BLaER1 treated with 17β-estradiol and CSF1 and Interleukin-3, amounts not matched to agents 10 nM and 100 nM (cell line): ENCODE results near the gene RELCH.

Experiments
- H3K27ac ChIP-seq, 11 experiments: shearing (Covaris generic); formaldehyde crosslinking; 2 replicates each; pipeline ENCODE4 v1.8.1; 2022
- H3K27me3 ChIP-seq, 11 experiments: shearing (Covaris generic); formaldehyde crosslinking; 2 replicates each; pipeline ENCODE4 v1.8.1; 2022
- H3K36me3 ChIP-seq, 11 experiments: shearing (Covaris generic); formaldehyde crosslinking; 2 replicates each; pipeline ENCODE4 v1.8.1; 2022
- H3K4me1 ChIP-seq, 10 experiments: shearing (Covaris generic); formaldehyde crosslinking; 2 replicates each; pipeline ENCODE4 v1.8.1; 2022
- H3K4me2 ChIP-seq, 11 experiments: shearing (Covaris generic); formaldehyde crosslinking; 2 replicates each; pipeline ENCODE4 v1.8.1; 2022
- H3K4me3 ChIP-seq, 10 experiments: shearing (Covaris generic); formaldehyde crosslinking; 2 replicates each; pipeline ENCODE4 v1.8.1; 2022
- H3K9ac ChIP-seq, 11 experiments: shearing (Covaris generic); formaldehyde crosslinking; 2 replicates each; pipeline ENCODE4 v1.8.1; 2022
- H3K9me3 ChIP-seq, 11 experiments: shearing (Covaris generic); formaldehyde crosslinking; replicated peaks in 1 of 11; 2 replicates each; pipeline ENCODE4 v1.8.1; 2022
- H4K20me1 ChIP-seq, 11 experiments: shearing (Covaris generic); formaldehyde crosslinking; 2 replicates each; pipeline ENCODE4 v1.8.1; 2022
- Cebpa-rat ChIP-seq, 11 experiments: shearing (Covaris generic); IDR thresholded peaks; 2 replicates each; pipeline ENCODE4 v1.8.1; 2022

RELCH gene

GRCh38 chr18:62331581-62332356 is 144.7 kb downstream of the RELCH start:
- Histone ChIP-seq H3K4me3 (peak overlapping the region in 2 of 10 experiments; percentile 21 to 25; a peak in 3 of 20 replicates), H3K4me1 (peaks cover 30 to 88% (median 39%) of the 10 kb centered on the region in 10 experiments), H3K27me3 (peaks cover 12 to 69% (median 19%) of the 10 kb centered on the region in 11 experiments), H3K9ac (peak overlapping the region in 3 of 11 experiments; percentile 6 to 59 (median 47); a peak in 5 of 22 replicates), H4K20me1 (peaks cover 0 to 12% (median 0%) of the 10 kb centered on the region in 11 experiments; a peak in 3 of 22 replicates), H3K4me2 (peak overlapping the region; percentile 38 to 93 (median 82)), H3K27ac (peak overlapping the region in 5 of 11 experiments; percentile 22 to 68 (median 48); a peak in 9 of 22 replicates), H3K9me3 (no peaks in the 10 kb centered on the region), H3K36me3 (no peaks in the 10 kb centered on the region)
- TF ChIP-seq Cebpa-rat (IDR thresholded peaks at IDR 0.05): no peak

GRCh38 chr18:62332431-62332830 is 145.4 kb downstream of the RELCH start:
- H3K27me3 ChIP-seq: peaks cover 5 to 62% (median 13%) of the 10 kb centered on the region in 11 experiments
- peak overlapping the region; percentile 38 to 93 (median 82); a peak in 20 of 22 replicates for H3K4me2 ChIP-seq
- TF ChIP-seq Cebpa-rat (IDR thresholded peaks at IDR 0.05): no peak
- peaks cover 0 to 12% (median 0%) of the 10 kb centered on the region in 11 experiments; a peak in 3 of 22 replicates for H4K20me1 ChIP-seq
- H3K4me1 ChIP-seq: peaks cover 30 to 86% (median 39%) of the 10 kb centered on the region in 10 experiments
- peak overlapping the region in 5 of 11 experiments; percentile 18 to 68 (median 48); a peak in 8 of 22 replicates for H3K27ac ChIP-seq
- 0 out of 20 replicates have a peak overlapping the region, but pooled peaks of 1 of the 10 experiments have one; percentile 6 for H3K4me3 ChIP-seq
- H3K36me3 ChIP-seq: no peaks in the 10 kb centered on the region
- peak overlapping the region in 1 of 11 experiments; percentile 59; a peak in 2 of 22 replicates for H3K9ac ChIP-seq
- no peaks in the 10 kb centered on the region for H3K9me3 ChIP-seq

- Histone ChIP-seq H3K4me1 (peaks cover 30 to 82% (median 39%) of the 10 kb centered on the region in 10 experiments), H3K9me3 (no peaks in the 10 kb centered on the region), H3K4me2 (peak overlapping the region in 10 of 11 experiments; percentile 63 to 93 (median 82); a peak in 19 of 22 replicates), H3K27me3 (peaks cover 0 to 55% (median 6%) of the 10 kb centered on the region in 11 experiments; a peak in 19 of 22 replicates), H3K9ac (peak overlapping the region in 1 of 11 experiments; percentile 59; a peak in 2 of 22 replicates), H3K36me3 (no peaks in the 10 kb centered on the region), H4K20me1 (peaks cover 0 to 12% (median 0%) of the 10 kb centered on the region in 11 experiments; a peak in 3 of 22 replicates), H3K27ac (peak overlapping the region in 4 of 11 experiments; percentile 18 to 68 (median 54); a peak in 6 of 22 replicates), H3K4me3 (0 out of 20 replicates have a peak overlapping the region, but pooled peaks of 1 of the 10 experiments have one; percentile 6)
- no peak for TF ChIP-seq Cebpa-rat (IDR thresholded peaks at IDR 0.05)
These were observed 146.1 kb downstream of the RELCH start for GRCh38 chr18:62332964-62333695.

GRCh38 chr18:62334120-62334519 is 147.1 kb downstream of the RELCH start:
- H3K4me2 ChIP-seq: peak overlapping the region in 3 of 11 experiments; percentile 13 to 93 (median 92); a peak in 6 of 22 replicates
- peaks cover 30 to 79% (median 39%) of the 10 kb centered on the region in 10 experiments for H3K4me1 ChIP-seq
- H3K36me3 ChIP-seq: no peaks in the 10 kb centered on the region
- H4K20me1 ChIP-seq: peaks cover 0 to 14% (median 0%) of the 10 kb centered on the region in 11 experiments; a peak in 4 of 22 replicates
- no peak overlapping the region for H3K27ac ChIP-seq
- no peak overlapping the region for H3K4me3 ChIP-seq
- H3K27me3 ChIP-seq: peaks cover 0 to 50% (median 0%) of the 10 kb centered on the region in 11 experiments; a peak in 7 of 22 replicates
- TF ChIP-seq Cebpa-rat (IDR thresholded peaks at IDR 0.05): no peak
- no peaks in the 10 kb centered on the region for H3K9me3 ChIP-seq
- no peak overlapping the region for H3K9ac ChIP-seq

GRCh38 chr18:62335494-62335893 is 148.4 kb downstream of the RELCH start:
- Histone ChIP-seq H3K4me1 (peaks cover 30 to 75% (median 36%) of the 10 kb centered on the region in 10 experiments), H4K20me1 (peaks cover 0 to 20% (median 0%) of the 10 kb centered on the region in 11 experiments; a peak in 4 of 22 replicates), H3K9ac (no peak overlapping the region), H3K27me3 (peaks cover 0 to 36% (median 0%) of the 10 kb centered on the region in 11 experiments; a peak in 4 of 22 replicates), H3K36me3 (no peaks in the 10 kb centered on the region), H3K27ac (no peak overlapping the region), H3K9me3 (no peaks in the 10 kb centered on the region), H3K4me2 (peak overlapping the region; percentile 14 to 93 (median 46); a peak in 18 of 22 replicates), H3K4me3 (no peak overlapping the region)
- TF ChIP-seq Cebpa-rat (IDR thresholded peaks at IDR 0.05): no peak

GRCh38 chr18:62336618-62337017 is 149.6 kb downstream of the RELCH start:
- H3K27me3 ChIP-seq: peaks cover 0 to 35% (median 0%) of the 10 kb centered on the region in 11 experiments; a peak in 4 of 22 replicates
- no peak overlapping the region for H3K27ac ChIP-seq
- peaks cover 0 to 18% (median 0%) of the 10 kb centered on the region in 11 experiments; a peak in 4 of 22 replicates for H4K20me1 ChIP-seq
- H3K4me2 ChIP-seq: no peak overlapping the region
- no peak for TF ChIP-seq Cebpa-rat (IDR thresholded peaks at IDR 0.05)
- no peaks in the 10 kb centered on the region for H3K36me3 ChIP-seq
- no peak overlapping the region for H3K4me3 ChIP-seq
- H3K9me3 ChIP-seq: no peaks in the 10 kb centered on the region
- H3K9ac ChIP-seq: no peak overlapping the region
- peaks cover 23 to 64% (median 26%) of the 10 kb centered on the region in 10 experiments for H3K4me1 ChIP-seq

- Histone ChIP-seq H3K9ac (no peak overlapping the region), H3K36me3 (no peaks in the 10 kb centered on the region), H3K27ac (no peak overlapping the region), H3K9me3 (no peaks in the 10 kb centered on the region), H3K4me1 (peaks cover 16 to 57% (median 19%) of the 10 kb centered on the region in 10 experiments), H3K4me2 (no peak overlapping the region), H3K4me3 (no peak overlapping the region), H4K20me1 (peaks cover 0 to 16% (median 0%) of the 10 kb centered on the region in 11 experiments; a peak in 4 of 22 replicates), H3K27me3 (peaks cover 0 to 35% (median 0%) of the 10 kb centered on the region in 11 experiments; a peak in 4 of 22 replicates)
- TF ChIP-seq Cebpa-rat (IDR thresholded peaks at IDR 0.05): no peak
These were observed 150.3 kb downstream of the RELCH start for GRCh38 chr18:62337336-62337735.

- peak overlapping the region in 4 of 11 experiments; percentile 6 to 57 (median 54); a peak in 8 of 22 replicates for H3K4me2 ChIP-seq
- H3K9ac ChIP-seq: no peak overlapping the region
- H3K27me3 ChIP-seq: peaks cover 0 to 29% (median 0%) of the 10 kb centered on the region in 11 experiments; a peak in 4 of 22 replicates
- H3K27ac ChIP-seq: no peak overlapping the region
- no peak overlapping the region for H3K4me3 ChIP-seq
- peaks cover 8 to 44% (median 11%) of the 10 kb centered on the region in 10 experiments; a peak in 18 of 20 replicates for H3K4me1 ChIP-seq
- no peaks in the 10 kb centered on the region for H3K36me3 ChIP-seq
- TF ChIP-seq Cebpa-rat (IDR thresholded peaks at IDR 0.05): no peak
- H3K9me3 ChIP-seq: no peaks in the 10 kb centered on the region
- H4K20me1 ChIP-seq: peaks cover 0 to 16% (median 0%) of the 10 kb centered on the region in 11 experiments; a peak in 2 of 22 replicates
These were observed 151.5 kb downstream of the RELCH start for GRCh38 chr18:62338446-62339105.
